Measurements from ENCODE around the gene LRFN5.

LRFN5 gene

GRCh38 chr14:41860586-41860985, 253.9 kb downstream of the LRFN5 start:
- no peaks in the 10 kb centered on the region for H3K9me3 ChIP-seq (ENCODE audit: control insufficient read depth, insufficient read depth, low read length)
- no peaks in the 10 kb centered on the region for H3K36me3 ChIP-seq (ENCODE audit: control insufficient read depth, low read length)
- no peaks in the 10 kb centered on the region for H3K79me2 ChIP-seq (ENCODE audit: control insufficient read depth, low read length)
- no peaks in the 10 kb centered on the region for H3K4me1 ChIP-seq (ENCODE audit: control insufficient read depth, low read length)
- H3K27ac ChIP-seq (ENCODE audit: low read depth, low read length), result no peak overlapping the region
- no peak overlapping the region for H3K4me3 ChIP-seq (ENCODE audit: low read length)
- no peaks in the 10 kb centered on the region for H4K20me1 ChIP-seq (ENCODE audit: control insufficient read depth, insufficient read depth, low read depth, low read length)
- no peak overlapping the region for H3K4me2 ChIP-seq (ENCODE audit: low read length)
- no peaks in the 10 kb centered on the region for H3F3A ChIP-seq (ENCODE audit: control insufficient read depth, insufficient read depth)
- H3K27me3 ChIP-seq (ENCODE audit: control insufficient read depth, low read length), result no peaks in the 10 kb centered on the region
- no peaks in the 10 kb centered on the region for H3K9me2 ChIP-seq (replicated peaks; ENCODE audit: control insufficient read depth, low read length)
- TF ChIP-seq EZH2phosphoT487 (IDR thresholded peaks at IDR 0.05; ENCODE audit: borderline replicate concordance, low read length) (no peak), CTCF (IDR thresholded peaks at IDR 0.05; ENCODE audit: low read depth, low read length, poor library complexity, severe bottlenecking) (no peak)

- Histone ChIP-seq H3K36me3 (ENCODE audit: control insufficient read depth, low read length) (no peaks in the 10 kb centered on the region), H3K27ac (ENCODE audit: low read depth, low read length) (no peak overlapping the region), H3K4me2 (ENCODE audit: low read length) (no peak overlapping the region), H4K20me1 (ENCODE audit: control insufficient read depth, insufficient read depth, low read depth, low read length) (no peaks in the 10 kb centered on the region), H3K79me2 (ENCODE audit: control insufficient read depth, low read length) (no peaks in the 10 kb centered on the region), H3K9me3 (ENCODE audit: control insufficient read depth, insufficient read depth, low read length) (no peaks in the 10 kb centered on the region), H3K4me3 (ENCODE audit: low read length) (no peak overlapping the region), H3K9me2 (replicated peaks; ENCODE audit: control insufficient read depth, low read length) (no peaks in the 10 kb centered on the region), H3K27me3 (ENCODE audit: control insufficient read depth, low read length) (no peaks in the 10 kb centered on the region), H3K4me1 (ENCODE audit: control insufficient read depth, low read length) (no peaks in the 10 kb centered on the region), H3F3A (ENCODE audit: control insufficient read depth, insufficient read depth) (no peaks in the 10 kb centered on the region)
- no peak for TF ChIP-seq EZH2phosphoT487 (IDR thresholded peaks at IDR 0.05; ENCODE audit: borderline replicate concordance, low read length)
Observed at GRCh38 chr14:41865894-41866293, 259.2 kb downstream of the LRFN5 start.

DNA sequence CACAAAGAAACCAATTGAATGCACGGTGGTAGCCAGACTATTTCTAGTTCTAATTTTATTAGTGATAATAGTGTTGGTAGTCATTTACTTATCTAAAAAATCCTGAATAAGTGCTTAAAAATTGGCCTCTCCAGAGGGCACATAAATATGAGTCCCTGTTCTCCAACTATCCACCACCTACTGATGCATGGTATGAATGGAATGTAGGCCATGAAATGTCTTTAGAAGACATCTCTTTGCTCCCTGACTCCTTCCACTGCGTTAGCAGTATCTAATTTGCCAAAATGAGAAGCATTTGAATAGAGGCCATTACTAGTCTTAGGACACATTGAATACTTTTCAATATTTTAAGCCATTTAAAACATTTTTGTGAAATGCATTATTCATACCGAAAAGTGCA, 261.7 kb downstream of the LRFN5 start:
- Histone ChIP-seq H3K9me2 (replicated peaks; ENCODE audit: control insufficient read depth, low read length) (no peaks in the 10 kb centered on the region), H3K27ac (ENCODE audit: low read depth, low read length) (no peak overlapping the region), H3F3A (ENCODE audit: control insufficient read depth, insufficient read depth) (no peaks in the 10 kb centered on the region), H3K4me1 (ENCODE audit: control insufficient read depth, low read length) (no peaks in the 10 kb centered on the region), H3K4me2 (ENCODE audit: low read length) (no peak overlapping the region), H3K27me3 (ENCODE audit: control insufficient read depth, low read length) (no peaks in the 10 kb centered on the region), H3K36me3 (ENCODE audit: control insufficient read depth, low read length) (no peaks in the 10 kb centered on the region), H3K79me2 (ENCODE audit: control insufficient read depth, low read length) (no peaks in the 10 kb centered on the region), H3K9me3 (ENCODE audit: control insufficient read depth, insufficient read depth, low read length) (no peaks in the 10 kb centered on the region), H3K4me3 (ENCODE audit: low read length) (no peak overlapping the region), H4K20me1 (ENCODE audit: control insufficient read depth, insufficient read depth, low read depth, low read length) (no peaks in the 10 kb centered on the region)
- TF ChIP-seq CTCF (IDR thresholded peaks at IDR 0.05; ENCODE audit: low read depth, low read length, poor library complexity, severe bottlenecking), result no peak
- no peak for TF ChIP-seq EZH2phosphoT487 (IDR thresholded peaks at IDR 0.05; ENCODE audit: borderline replicate concordance, low read length)

DNA sequence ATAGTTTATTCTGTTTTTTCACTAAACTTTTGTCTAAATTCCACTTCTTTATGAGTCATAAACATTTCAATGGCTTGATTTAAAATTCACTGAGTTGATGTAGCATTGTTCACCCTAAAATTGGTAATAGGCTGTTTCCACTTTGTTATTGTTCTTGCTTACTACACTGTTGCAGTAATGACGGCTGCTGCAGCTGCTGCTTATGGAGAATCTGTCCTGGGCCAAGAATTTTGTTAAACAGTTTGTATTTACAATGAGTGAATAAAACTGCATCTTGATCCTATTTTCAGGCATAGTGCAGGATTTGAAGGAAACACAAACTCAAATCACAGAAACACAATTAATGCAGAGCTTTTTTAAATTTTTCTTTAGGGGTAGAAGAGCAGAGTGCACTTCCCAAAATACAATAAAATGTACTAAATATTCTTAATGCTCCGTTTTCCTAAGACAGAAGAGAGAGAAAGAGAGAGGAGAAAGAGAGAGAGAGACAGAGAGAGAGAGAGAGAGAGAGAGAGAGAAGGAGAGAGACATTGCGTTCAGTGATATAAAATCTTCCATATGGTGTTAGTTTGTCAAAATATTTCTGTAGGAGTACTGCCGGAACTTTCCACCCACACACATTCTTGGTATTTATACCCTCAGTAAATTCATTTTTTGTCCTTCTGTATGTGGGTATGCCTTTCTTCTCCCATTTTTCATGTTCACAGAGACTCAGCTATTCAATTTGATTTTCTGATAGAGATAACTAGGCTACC, 266.4 kb downstream of the LRFN5 start:
- no peak overlapping the region for H3K27ac ChIP-seq (ENCODE audit: low read depth, low read length)
- H3K36me3 ChIP-seq (ENCODE audit: control insufficient read depth, low read length), result no peaks in the 10 kb centered on the region
- H3K9me2 ChIP-seq (replicated peaks; ENCODE audit: control insufficient read depth, low read length), result no peaks in the 10 kb centered on the region
- H3K79me2 ChIP-seq (ENCODE audit: control insufficient read depth, low read length), result no peaks in the 10 kb centered on the region
- TF ChIP-seq EZH2phosphoT487 (IDR thresholded peaks at IDR 0.05; ENCODE audit: borderline replicate concordance, low read length) (no peak), CTCF (IDR thresholded peaks at IDR 0.05; ENCODE audit: low read depth, low read length, poor library complexity, severe bottlenecking) (no peak)
- H3K4me2 ChIP-seq (ENCODE audit: low read length), result no peak overlapping the region
- H3K27me3 ChIP-seq (ENCODE audit: control insufficient read depth, low read length), result no peaks in the 10 kb centered on the region
- no peaks in the 10 kb centered on the region for H3F3A ChIP-seq (ENCODE audit: control insufficient read depth, insufficient read depth)
- no peak overlapping the region for H3K4me3 ChIP-seq (ENCODE audit: low read length)
- H4K20me1 ChIP-seq (ENCODE audit: control insufficient read depth, insufficient read depth, low read depth, low read length), result no peaks in the 10 kb centered on the region
- H3K4me1 ChIP-seq (ENCODE audit: control insufficient read depth, low read length), result no peaks in the 10 kb centered on the region
- H3K9me3 ChIP-seq (ENCODE audit: control insufficient read depth, insufficient read depth, low read length), result no peaks in the 10 kb centered on the region
